ENCODE results near the gene CD164.

DNA sequence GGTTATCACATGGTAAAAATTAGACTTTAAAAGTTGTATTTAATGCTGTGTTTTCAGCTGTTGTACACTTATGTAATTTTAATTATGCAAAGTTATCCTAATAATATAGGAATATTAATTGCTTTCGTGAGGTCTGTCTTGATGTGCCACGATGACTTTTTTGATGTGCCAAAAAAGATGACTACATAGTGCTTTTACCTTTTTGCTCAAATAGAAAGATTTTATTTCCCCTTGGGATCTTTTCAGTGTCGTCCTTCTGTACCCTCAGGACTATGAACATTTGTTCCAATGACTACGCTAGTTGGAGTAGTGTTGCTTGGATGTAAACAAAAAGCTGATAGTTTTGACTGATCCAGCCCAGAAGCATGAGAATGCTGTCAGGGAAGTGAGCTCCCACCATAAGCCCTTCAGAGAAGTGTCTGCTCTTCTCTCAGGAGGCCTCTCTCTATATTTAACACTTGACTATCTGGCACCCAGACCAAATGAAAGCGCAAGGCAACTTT, 1.2 kb upstream of the CD164 start:
- TF ChIP-seq, protein P1, sequence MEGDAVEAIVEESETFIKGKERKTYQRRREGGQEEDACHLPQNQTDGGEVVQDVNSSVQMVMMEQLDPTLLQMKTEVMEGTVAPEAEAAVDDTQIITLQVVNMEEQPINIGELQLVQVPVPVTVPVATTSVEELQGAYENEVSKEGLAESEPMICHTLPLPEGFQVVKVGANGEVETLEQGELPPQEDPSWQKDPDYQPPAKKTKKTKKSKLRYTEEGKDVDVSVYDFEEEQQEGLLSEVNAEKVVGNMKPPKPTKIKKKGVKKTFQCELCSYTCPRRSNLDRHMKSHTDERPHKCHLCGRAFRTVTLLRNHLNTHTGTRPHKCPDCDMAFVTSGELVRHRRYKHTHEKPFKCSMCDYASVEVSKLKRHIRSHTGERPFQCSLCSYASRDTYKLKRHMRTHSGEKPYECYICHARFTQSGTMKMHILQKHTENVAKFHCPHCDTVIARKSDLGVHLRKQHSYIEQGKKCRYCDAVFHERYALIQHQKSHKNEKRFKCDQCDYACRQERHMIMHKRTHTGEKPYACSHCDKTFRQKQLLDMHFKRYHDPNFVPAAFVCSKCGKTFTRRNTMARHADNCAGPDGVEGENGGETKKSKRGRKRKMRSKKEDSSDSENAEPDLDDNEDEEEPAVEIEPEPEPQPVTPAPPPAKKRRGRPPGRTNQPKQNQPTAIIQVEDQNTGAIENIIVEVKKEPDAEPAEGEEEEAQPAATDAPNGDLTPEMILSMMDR (IDR thresholded peaks at IDR 0.05): no peak
- no peak for TF ChIP-seq POLR2A (IDR thresholded peaks at IDR 0.05)
